Left lung (tissue), 10 donors: ENCODE data around the gene STRIP2. TPM values are rescaled to one million over a fixed set of nuclear protein-coding genes. Genes with fewer than 3 reads are reported as not detected.

Experiments used
- ATAC-seq: fragments of 200-7000 bp; cut with Tn5 transposase; one replicate; pipeline ENCODE4 v1.9.1; 2020; ENCODE audit warnings: moderate library complexity
- DNase-seq, 4 donors: peaks; one replicate each; pipeline ENCODE4 v3.0.0-alpha.2; 2013 to 2020
- H3K27ac ChIP-seq, 2 donors: fragments of 200-600 bp; sonication (generic) in 1 of 2; one replicate each; pipeline versions ENCODE4 v1.5.0 to v1.8.0; 2020 to 2021
- H3K27me3 ChIP-seq, 2 donors: fragments of 200-600 bp; sonication (generic) in 1 of 2; one replicate each; pipeline versions ENCODE4 v1.5.0 to v1.8.0; 2020 to 2021
- H3K36me3 ChIP-seq, 2 donors: fragments of 200-600 bp; sonication (generic) in 1 of 2; one replicate each; pipeline versions ENCODE4 v1.5.0 to v1.8.0; 2020 to 2021
- H3K4me1 ChIP-seq, 2 donors: fragments of 200-600 bp; one replicate each; pipeline ENCODE4 v1.8.0; 2021
- H3K4me3 ChIP-seq, 2 donors: fragments of 200-600 bp; sonication (generic) in 1 of 2; one replicate each; pipeline versions ENCODE4 v1.5.0 to v1.8.0; 2020 to 2021; ENCODE audit warnings: mild to moderate bottlenecking in 1 of 2
- H3K9me3 ChIP-seq, 2 donors: fragments of 200-600 bp; sonication (generic) in 1 of 2; one replicate each; pipeline versions ENCODE4 v1.5.0 to v1.8.0; 2020 to 2021
- CTCF ChIP-seq, 2 donors: fragments of 200-600 bp; sonication (generic) in 1 of 2; IDR thresholded peaks; one replicate each; pipeline versions ENCODE4 v1.5.0 to v1.8.0; 2021; ENCODE audit warnings: antibody characterized with exemption in 2 of 2
- intact Hi-C, 2 donors: fragments of 100-400 bp; cut with DNase I; formaldehyde crosslinking; loops; one replicate each; pipeline versions ENCODE4 v1.11.2 to v1.14.2; 2022
- polyA plus RNA-seq, 6 donors: library from polyadenylated mRNA; unstranded; fragments of 120-200 nt; gene quantifications; one replicate each; pipeline ENCODE4 v1.2.1, GENCODE V29; 2013; ENCODE audit not compliant: insufficient read length in 6 of 6
- total RNA-seq, 2 donors: library from RNA; stranded (reverse); fragmentation: NEBNext Ultra II Directional; extraction: Animal tissue kit (Norgen Biotek cat#: 25700); gene quantifications; one replicate each; pipeline ENCODE4 v1.2.1, GENCODE V29; 2021
- donor health status: DM: no; HTN: yes; CAD: no.
- donor health status: DM: no; HTN: no; CAD: no.

The STRIP2 gene
- total and polyA plus RNA-seq, 8 donors, result 4.4 to 6.3 (median 5.6) TPM

DNA sequence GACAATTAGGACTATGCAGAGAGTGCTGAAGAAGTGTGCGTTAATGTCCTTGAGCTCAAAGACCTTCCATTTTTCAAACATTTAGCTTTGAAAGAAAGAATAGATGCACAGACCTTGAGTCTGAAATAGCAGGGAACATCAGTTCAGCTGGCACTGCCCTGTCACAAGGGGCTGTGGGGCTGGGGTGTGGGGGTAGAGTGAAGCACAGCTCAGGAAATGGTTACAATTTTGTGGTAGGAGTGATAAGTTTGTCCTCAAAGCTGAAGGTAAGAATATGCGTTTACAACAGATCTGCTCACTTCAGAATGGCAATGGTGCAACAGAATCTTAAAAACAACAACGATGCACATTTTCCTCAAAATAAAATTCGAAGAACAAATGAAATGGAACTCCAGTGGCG, 101.7 kb downstream of the STRIP2 start:
- Histone ChIP-seq H3K4me3 (no peak overlapping the region), H3K36me3 (no peaks in the 10 kb centered on the region), H3K4me1 (no peaks in the 10 kb centered on the region), H3K27ac (no peak overlapping the region), H3K27me3 (no peaks in the 10 kb centered on the region), H3K9me3 (no peaks in the 10 kb centered on the region)
- DNase-seq, result no peak
- TF ChIP-seq CTCF (IDR thresholded peaks at IDR 0.05), result no peak
- intact Hi-C loops, result no loop called here
- ATAC-seq, result no peak

GRCh38 chr7:129536323-129536722, 102.1 kb downstream of the STRIP2 start:
- no peak for TF ChIP-seq CTCF (IDR thresholded peaks at IDR 0.05)
- Histone ChIP-seq H3K27ac (no peak overlapping the region), H3K4me3 (no peak overlapping the region), H3K9me3 (no peaks in the 10 kb centered on the region), H3K27me3 (no peaks in the 10 kb centered on the region), H3K4me1 (no peaks in the 10 kb centered on the region), H3K36me3 (no peaks in the 10 kb centered on the region)
- ATAC-seq (no peak), DNase-seq (no peak)
- intact Hi-C loops, result no loop called here

Other genes with a start within 250 kb of the STRIP2 start
- gene SMO, start 245.8 kb upstream of the STRIP2 start, total RNA-seq, result 10 to 100 TPM in 1 of 2 donors, 1 to 10 TPM in 1; 5.1 to 14.7 TPM
- gene SMO, start 245.8 kb upstream of the STRIP2 start, polyA plus RNA-seq, result 10 to 100 TPM; 53.0 to 74.2 (median 61.0) TPM
- 100 to 1,000 TPM in 1 of 2 donors, 10 to 100 TPM in 1; 61.6 to 219 TPM for gene AHCYL2, start 209.4 kb upstream of the STRIP2 start, total RNA-seq
- gene AHCYL2, start 209.4 kb upstream of the STRIP2 start, polyA plus RNA-seq, result 10 to 100 TPM; 16.2 to 23.4 (median 19.8) TPM
- 1 to 10 TPM in 1 of 2 donors, not detected in 1; 1.0 TPM for gene SMKR1, start 68.1 kb downstream of the STRIP2 start, total RNA-seq
- under 1 TPM; 0.16 to 1.00 (median 0.49) TPM for gene SMKR1, start 68.1 kb downstream of the STRIP2 start, polyA plus RNA-seq
- gene NRF1, start 177.3 kb downstream of the STRIP2 start, total RNA-seq, result 10 to 100 TPM; 11.4 to 14.0 TPM
- 10 to 100 TPM; 20.3 to 26.8 (median 23.9) TPM for gene NRF1, start 177.3 kb downstream of the STRIP2 start, polyA plus RNA-seq